Mesendoderm (in vitro differentiated cells): ENCODE results near the gene GAS2L2.

Source experiments
- DNase-seq: peaks from one replicate; pipeline ENCODE4 v3.0.0; 2013
- H2AK5ac ChIP-seq: 2 replicates; pipeline ENCODE4 v1.6.1; 2013; ENCODE audit warnings: low read length, inconsistent platforms
- H2BK120ac ChIP-seq: 2 replicates; pipeline ENCODE4 v1.6.1; 2013; ENCODE audit warnings: low read depth, mild to moderate bottlenecking, low read length, moderate library complexity, mixed read lengths
- H2BK15ac ChIP-seq: replicated peaks from 2 replicates; pipeline ENCODE4 v1.6.1; 2013; ENCODE audit warnings: low read depth, mild to moderate bottlenecking, moderate library complexity
- H2BK5ac ChIP-seq: 2 replicates; pipeline ENCODE4 v1.6.1; 2013; ENCODE audit warnings: low read length, inconsistent platforms
- H3K18ac ChIP-seq: 2 replicates; pipeline ENCODE4 v1.6.1; 2013; ENCODE audit warnings: mild to moderate bottlenecking, low read length, mixed read lengths
- H3K23ac ChIP-seq: one replicate; pipeline ENCODE4 v1.6.1; 2013; ENCODE audit warnings: low read length
- H3K27ac ChIP-seq: 2 replicates; pipeline ENCODE4 v1.5.1; 2013; ENCODE audit warnings: low read depth, mild to moderate bottlenecking, inconsistent platforms, low read length, moderate library complexity
- H3K27me3 ChIP-seq: 2 replicates; pipeline ENCODE4 v1.6.1; 2013; ENCODE audit warnings: low read length, control low read depth, mild to moderate bottlenecking, inconsistent platforms; ENCODE audit not compliant: insufficient read depth, poor library complexity
- H3K36me3 ChIP-seq: 2 replicates; pipeline ENCODE4 v1.6.1; 2013; ENCODE audit warnings: low read length, inconsistent platforms; ENCODE audit not compliant: control insufficient read depth, insufficient read depth
- H3K4ac ChIP-seq: one replicate; pipeline ENCODE4 v1.6.1; 2013; ENCODE audit warnings: low read depth, mild to moderate bottlenecking, low read length, moderate library complexity
- H3K4me1 ChIP-seq: 2 replicates; pipeline ENCODE4 v1.6.1; 2013; ENCODE audit warnings: low read depth, low read length, inconsistent platforms; ENCODE audit not compliant: control insufficient read depth
- H3K4me2 ChIP-seq: 2 replicates; pipeline ENCODE4 v1.6.1; 2013; ENCODE audit warnings: low read length
- H3K4me3 ChIP-seq: 2 replicates; pipeline ENCODE4 v1.5.1; 2013; ENCODE audit warnings: mild to moderate bottlenecking, low read length
- H3K56ac ChIP-seq: one replicate; pipeline ENCODE4 v1.6.1; 2013; ENCODE audit warnings: low read length
- H3K79me1 ChIP-seq: 2 replicates; pipeline ENCODE4 v1.6.1; 2013; ENCODE audit warnings: low read length, inconsistent platforms
- H3K79me2 ChIP-seq: 2 replicates; pipeline ENCODE4 v1.6.1; 2013; ENCODE audit warnings: mild to moderate bottlenecking, low read length; ENCODE audit not compliant: control insufficient read depth, insufficient read depth
- H3K9ac ChIP-seq: 2 replicates; pipeline ENCODE4 v1.6.1; 2013; ENCODE audit warnings: low read length, inconsistent platforms
- H4K5ac ChIP-seq: one replicate; pipeline ENCODE4 v1.6.1; 2013; ENCODE audit warnings: low read length
- H4K8ac ChIP-seq: one replicate; pipeline ENCODE4 v1.6.1; 2013; ENCODE audit warnings: low read depth, mild to moderate bottlenecking, control low read depth, low read length, moderate library complexity
- WGBS: extraction: QIAGEN DNeasy Blood & Tissue Kit; methylation state at CpG from one replicate; pipeline ENCODE4 v1.1.7; 2013; ENCODE audit warnings: low lambda C conversion rate, missing lambda C conversion rate; ENCODE audit not compliant: insufficient coverage; ENCODE audit errors: extremely low coverage; 5-methylcytosine and 5-hydroxymethylcytosine counted together

Gene GAS2L2

DNA sequence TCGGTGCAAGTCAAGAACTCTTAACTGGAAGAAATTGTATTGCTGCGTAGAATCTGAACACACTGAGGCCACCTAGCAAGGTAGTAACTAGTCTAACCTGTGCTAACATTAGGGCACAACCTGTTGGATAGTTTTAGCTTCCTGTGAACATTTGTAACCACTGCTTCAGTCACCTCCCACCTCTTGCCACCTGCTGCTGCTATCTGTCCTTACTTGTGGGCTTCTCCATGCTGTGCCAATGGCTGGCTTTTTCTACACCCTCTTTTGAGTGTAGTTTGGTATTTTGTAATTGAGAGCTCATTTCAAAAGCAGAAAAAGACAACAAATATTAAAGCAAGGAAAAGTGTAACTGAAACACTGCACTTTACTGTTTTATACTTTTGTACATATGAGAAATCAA, 29.3 kb downstream of the GAS2L2 start:
- Histone ChIP-seq H2BK120ac (no peak overlapping the region), H3K27me3 (no peaks in the 10 kb centered on the region), H3K4ac (no peak overlapping the region), H3K79me1 (no peaks in the 10 kb centered on the region), H3K27ac (no peak overlapping the region), H3K56ac (no peak overlapping the region), H3K4me2 (no peak overlapping the region), H3K18ac (no peak overlapping the region), H4K8ac (no peak overlapping the region), H2AK5ac (no peak overlapping the region), H3K4me3 (no peak overlapping the region), H3K36me3 (peaks cover 3% of the 10 kb centered on the region), H2BK5ac (no peak overlapping the region), H3K4me1 (peaks cover 18% of the 10 kb centered on the region), H2BK15ac (no peak overlapping the region), H3K23ac (no peak overlapping the region), H3K9ac (no peak overlapping the region), H3K79me2 (no peaks in the 10 kb centered on the region), H4K5ac (no peak overlapping the region)
- WGBS = no CpG with 5 or more reads among the region's 2 CpGs
- no peak for DNase-seq

DNA sequence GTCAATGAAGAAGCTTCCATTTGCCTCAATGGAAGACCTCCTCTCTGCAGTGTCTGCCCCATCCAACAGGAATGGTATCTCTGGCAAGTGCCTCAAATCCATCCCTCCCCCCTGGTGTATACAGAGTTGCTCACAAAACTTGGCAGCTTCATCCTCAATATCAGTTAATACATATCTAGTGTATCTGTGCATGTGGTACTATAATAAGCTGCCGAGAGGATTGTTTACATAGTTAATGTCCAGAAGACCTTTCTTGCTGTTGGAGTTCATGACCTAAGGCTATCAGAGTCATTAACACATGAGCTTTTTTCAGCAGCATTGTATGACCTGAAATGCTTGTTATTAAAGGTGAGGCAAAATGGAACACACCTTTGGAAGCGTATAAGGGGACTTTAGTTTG, 35.6 kb downstream of the GAS2L2 start:
- Histone ChIP-seq H3K79me2 (no peaks in the 10 kb centered on the region), H3K36me3 (peaks cover 4% of the 10 kb centered on the region), H3K4me2 (no peak overlapping the region), H2BK15ac (no peak overlapping the region), H3K79me1 (no peaks in the 10 kb centered on the region), H3K4ac (no peak overlapping the region), H3K9ac (no peak overlapping the region), H3K27ac (no peak overlapping the region), H3K4me3 (no peak overlapping the region), H4K8ac (no peak overlapping the region), H2BK5ac (no peak overlapping the region), H3K23ac (no peak overlapping the region), H2AK5ac (no peak overlapping the region), H3K56ac (no peak overlapping the region), H3K27me3 (no peaks in the 10 kb centered on the region), H4K5ac (no peak overlapping the region), H3K18ac (no peak overlapping the region), H3K4me1 (peaks cover 2% of the 10 kb centered on the region), H2BK120ac (no peak overlapping the region)
- no CpG with 5 or more reads among the region's 2 CpGs for WGBS
- no peak for DNase-seq

DNA sequence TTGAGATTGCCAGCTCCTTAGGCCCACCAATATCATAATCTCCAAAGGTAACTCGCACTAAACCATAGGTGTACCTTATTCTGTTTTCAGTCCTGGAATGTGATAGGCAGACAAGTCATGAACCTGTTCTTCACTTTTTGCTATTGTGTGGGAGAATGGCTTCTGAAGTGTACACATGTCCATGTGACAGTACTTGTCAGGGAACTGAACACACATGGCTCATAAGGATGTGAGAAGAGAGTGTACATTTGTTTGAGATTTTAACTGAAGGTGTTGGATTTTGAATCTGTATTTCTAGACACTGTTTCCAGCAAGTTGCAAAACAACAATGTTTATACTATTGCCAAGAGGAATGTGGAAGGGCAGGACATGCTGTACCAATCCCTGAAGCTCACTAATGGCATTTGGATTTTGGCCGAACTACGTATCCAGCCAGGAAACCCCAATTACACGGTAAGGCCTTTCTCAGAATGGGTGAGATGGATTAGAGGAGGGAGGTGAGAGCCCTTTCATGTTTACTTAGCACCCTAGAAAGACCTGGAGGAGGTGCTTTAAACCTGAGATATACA, 36.1 kb downstream of the GAS2L2 start:
- Histone ChIP-seq H3K4me3 (no peak overlapping the region), H3K79me1 (no peaks in the 10 kb centered on the region), H3K79me2 (no peaks in the 10 kb centered on the region), H4K5ac (no peak overlapping the region), H3K27me3 (no peaks in the 10 kb centered on the region), H2AK5ac (no peak overlapping the region), H3K4me1 (peaks cover 2% of the 10 kb centered on the region), H3K27ac (no peak overlapping the region), H3K18ac (no peak overlapping the region), H4K8ac (no peak overlapping the region), H3K4me2 (no peak overlapping the region), H3K23ac (no peak overlapping the region), H3K36me3 (peaks cover 4% of the 10 kb centered on the region), H2BK5ac (no peak overlapping the region), H2BK120ac (no peak overlapping the region), H3K4ac (no peak overlapping the region), H3K56ac (no peak overlapping the region), H2BK15ac (no peak overlapping the region), H3K9ac (no peak overlapping the region)
- no peak for DNase-seq
- WGBS = no CpG with 5 or more reads among the region's 4 CpGs

DNA sequence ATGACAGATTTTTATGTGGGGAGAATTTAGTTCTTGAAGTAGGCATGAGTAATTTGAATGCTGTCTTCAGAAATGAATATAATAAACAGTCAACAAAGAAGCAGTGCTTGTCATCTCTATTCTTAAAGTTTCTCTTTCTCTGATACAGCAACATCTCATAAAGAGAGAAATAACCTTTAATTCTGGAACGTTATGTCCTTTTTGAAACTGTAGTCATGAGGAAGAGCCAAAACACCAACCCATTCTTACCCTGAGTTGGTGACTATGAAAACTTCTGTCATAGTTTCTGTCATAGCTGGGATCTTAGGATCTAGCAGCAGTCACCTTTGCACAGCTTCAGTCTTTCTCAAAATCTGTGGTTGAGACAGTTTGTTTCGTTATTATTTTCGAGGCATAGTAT, 36.9 kb downstream of the GAS2L2 start:
- no peak overlapping the region for H3K56ac ChIP-seq
- no peak overlapping the region for H3K23ac ChIP-seq
- H3K9ac ChIP-seq = no peak overlapping the region
- no peaks in the 10 kb centered on the region for H3K27me3 ChIP-seq
- no peak overlapping the region for H2AK5ac ChIP-seq
- H3K79me2 ChIP-seq = no peaks in the 10 kb centered on the region
- H3K4ac ChIP-seq = no peak overlapping the region
- H4K8ac ChIP-seq = no peak overlapping the region
- no peak overlapping the region for H3K18ac ChIP-seq
- H3K4me3 ChIP-seq = no peak overlapping the region
- no peak overlapping the region for H3K27ac ChIP-seq
- no peak overlapping the region for H4K5ac ChIP-seq
- H3K4me2 ChIP-seq = no peak overlapping the region
- H2BK15ac ChIP-seq = no peak overlapping the region
- H3K36me3 ChIP-seq = peaks cover 4% of the 10 kb centered on the region
- no peaks in the 10 kb centered on the region for H3K79me1 ChIP-seq
- no peak for DNase-seq
- H3K4me1 ChIP-seq = peaks cover 2% of the 10 kb centered on the region
- no peak overlapping the region for H2BK120ac ChIP-seq
- no CpG with 5 or more reads among the region's 3 CpGs for WGBS
- no peak overlapping the region for H2BK5ac ChIP-seq

DNA sequence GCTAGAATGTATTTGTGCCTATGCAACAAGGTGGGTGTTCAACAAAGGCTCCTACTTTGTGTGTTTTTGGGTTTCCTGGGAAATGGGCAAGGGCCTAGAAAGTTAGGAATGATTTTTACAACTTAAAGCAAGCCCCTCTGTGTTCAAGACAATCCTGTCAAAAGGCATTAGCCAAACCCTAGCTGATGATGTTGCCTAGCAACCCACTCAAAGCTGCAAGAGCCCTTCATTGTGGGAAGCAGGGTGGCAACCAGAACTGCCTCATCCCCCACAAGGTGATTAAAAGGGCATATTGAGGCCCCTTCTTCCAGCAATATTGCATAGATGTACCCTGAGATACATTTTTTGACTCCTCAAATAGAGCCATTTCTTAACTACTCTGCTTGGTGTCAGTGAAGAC, 37.6 kb downstream of the GAS2L2 start:
- Histone ChIP-seq H4K5ac (no peak overlapping the region), H3K27ac (no peak overlapping the region), H3K9ac (no peak overlapping the region), H3K4me3 (no peak overlapping the region), H2BK120ac (no peak overlapping the region), H3K27me3 (no peaks in the 10 kb centered on the region), H3K4me1 (peaks cover 2% of the 10 kb centered on the region), H2BK5ac (no peak overlapping the region), H3K79me1 (no peaks in the 10 kb centered on the region), H3K4me2 (no peak overlapping the region), H3K4ac (no peak overlapping the region), H3K23ac (no peak overlapping the region), H2BK15ac (no peak overlapping the region), H3K18ac (no peak overlapping the region), H3K36me3 (peaks cover 5% of the 10 kb centered on the region), H4K8ac (no peak overlapping the region), H2AK5ac (no peak overlapping the region), H3K79me2 (no peaks in the 10 kb centered on the region), H3K56ac (no peak overlapping the region)
- DNase-seq = no peak

DNA sequence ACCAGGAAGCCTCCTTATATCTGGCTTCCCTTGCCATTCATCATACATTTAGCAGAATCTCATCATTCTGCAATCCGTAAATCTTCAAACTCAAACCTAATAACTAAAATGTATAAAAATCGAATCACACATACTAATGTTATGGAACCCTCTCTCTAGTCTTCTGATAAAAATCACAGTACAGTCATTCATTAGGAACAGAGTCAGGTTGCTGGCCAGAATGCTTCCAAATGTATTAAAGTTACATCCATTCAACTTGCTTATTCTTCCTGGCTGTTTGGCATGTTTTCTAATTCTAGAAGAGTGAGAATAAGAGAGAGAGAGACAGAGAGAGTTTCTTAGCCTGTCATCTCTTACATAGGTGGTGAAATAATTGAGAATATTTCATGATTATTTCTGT, 38.1 kb downstream of the GAS2L2 start:
- no peak for DNase-seq
- no peaks in the 10 kb centered on the region for H3K27me3 ChIP-seq
- H3K56ac ChIP-seq = no peak overlapping the region
- H3K23ac ChIP-seq = no peak overlapping the region
- no peak overlapping the region for H2BK5ac ChIP-seq
- no peak overlapping the region for H3K4me2 ChIP-seq
- H3K9ac ChIP-seq = no peak overlapping the region
- peaks cover 6% of the 10 kb centered on the region for H3K36me3 ChIP-seq
- H3K4me3 ChIP-seq = no peak overlapping the region
- no peak overlapping the region for H2BK120ac ChIP-seq
- H2BK15ac ChIP-seq = no peak overlapping the region
- no peaks in the 10 kb centered on the region for H3K79me1 ChIP-seq
- 100% methylated on average over 2 of the region's 2 CpGs for WGBS
- no peak overlapping the region for H3K27ac ChIP-seq
- H4K5ac ChIP-seq = no peak overlapping the region
- H3K18ac ChIP-seq = no peak overlapping the region
- H4K8ac ChIP-seq = no peak overlapping the region
- no peak overlapping the region for H3K4ac ChIP-seq
- no peaks in the 10 kb centered on the region for H3K79me2 ChIP-seq
- no peak overlapping the region for H2AK5ac ChIP-seq
- H3K4me1 ChIP-seq = peaks cover 2% of the 10 kb centered on the region
